ENCODE data around the gene ELMO2. TPM values are rescaled to one million over a fixed set of nuclear protein-coding genes. Genes with fewer than 3 reads are reported as not detected.
A peak's percentile ranks its signal among the peaks of the same experiment; 100 is the strongest.

The ELMO2 gene
- total and polyA plus RNA-seq, 9 of the 15 experiments (the other 6 are each of a cell fraction or from before 2014, with no cell fraction given) = 7.5 to 21.5 (median 15.9) TPM

GRCh38 chr20:46347841-46348803 lies 58.3 kb downstream of the ELMO2 start (continued):
- TF ChIP-seq ZBTB40 (IDR thresholded peaks at IDR 0.05) = no peak
- TF ChIP-seq ZBTB40 (CRISPR knock-in tag; IDR thresholded peaks at IDR 0.05) = no peak
- TF ChIP-seq ZNF263 (CRISPR knock-in tag; IDR thresholded peaks at IDR 0.05; ENCODE audit: borderline replicate concordance) = peak; percentile 88
- no peak for TF ChIP-seq ZC3H4 (CRISPR knock-in tag; IDR thresholded peaks at IDR 0.05; ENCODE audit: borderline replicate concordance)
- no peak for TF ChIP-seq TFE3 (CRISPR knock-in tag; IDR thresholded peaks at IDR 0.05)
- TF ChIP-seq AFF1 (IDR thresholded peaks at IDR 0.05; ENCODE audit: low read depth in 1 of 2, partially characterized antibody in 2 of 2) = no peak
- peak; percentile 52 for TF ChIP-seq RFX1 (IDR thresholded peaks at IDR 0.05)
- TF ChIP-seq ZNF143 (CRISPR knock-in tag; IDR thresholded peaks at IDR 0.05) = no peak
